OCI-LY1 (cell line): ENCODE results near the gene CDK10.
"Not testable (repeated sequence)": the region's sequence is repeated elsewhere in the genome, so short reads cannot be mapped to it uniquely, and the experiment has no call there.

ENCODE experiments used
- H2AFZ ChIP-seq: fragments of 200-600 bp; sonication (generic), shearing (Covaris generic); 2 replicates; pipeline ENCODE4 v1.6.0; 2014; ENCODE audit warnings: antibody characterized with exemption, mild to moderate bottlenecking, low read length
- H3F3A ChIP-seq: fragments of 200-600 bp; sonication (generic), shearing (Covaris generic); 2 replicates; pipeline ENCODE4 v1.6.0; 2014; ENCODE audit warnings: mild to moderate bottlenecking, antibody characterized with exemption, low read length, moderate library complexity; ENCODE audit not compliant: insufficient read depth
- H3K27ac ChIP-seq: fragments of 200-600 bp; sonication (generic); 2 replicates; pipeline ENCODE4 v1.5.1; 2014; ENCODE audit warnings: low read length, mixed run types, mild to moderate bottlenecking, low read depth; ENCODE audit not compliant: poor library complexity, severe bottlenecking
- H3K27me3 ChIP-seq: fragments of 200-600 bp; sonication (generic); 2 replicates; pipeline ENCODE4 v1.6.0; 2014; ENCODE audit warnings: antibody characterized with exemption, mild to moderate bottlenecking, low read length, moderate library complexity; ENCODE audit not compliant: insufficient read depth
- H3K36me3 ChIP-seq: fragments of 200-600 bp; sonication (generic); 2 replicates; pipeline ENCODE4 v1.6.1; 2014; ENCODE audit warnings: mild to moderate bottlenecking, antibody characterized with exemption, low read length, moderate library complexity, mixed read lengths; ENCODE audit not compliant: insufficient read depth
- H3K4me1 ChIP-seq: fragments of 200-600 bp; sonication (generic); 2 replicates; pipeline ENCODE4 v1.5.1; 2014; ENCODE audit warnings: mild to moderate bottlenecking, low read length, moderate library complexity; ENCODE audit not compliant: insufficient read depth, severe bottlenecking
- H3K4me2 ChIP-seq: fragments of 200-600 bp; sonication (generic), shearing (Covaris generic); 2 replicates; pipeline ENCODE4 v1.6.1; 2014; ENCODE audit warnings: low read length
- H3K4me3 ChIP-seq: fragments of 200-600 bp; sonication (generic); 2 replicates; pipeline ENCODE4 v1.5.1; 2014; ENCODE audit warnings: low read length, low read depth, mild to moderate bottlenecking, mixed read lengths; ENCODE audit not compliant: poor library complexity, severe bottlenecking
- H3K79me2 ChIP-seq: fragments of 200-600 bp; shearing (Covaris generic); 2 replicates; pipeline ENCODE4 v1.6.1; 2016; ENCODE audit warnings: mixed run types, low read length, mixed read lengths; ENCODE audit not compliant: insufficient read depth
- H3K9ac ChIP-seq: fragments of 200-600 bp; sonication (generic), shearing (Covaris generic); 2 replicates; pipeline ENCODE4 v1.6.1; 2014; ENCODE audit warnings: mild to moderate bottlenecking, low read length, mixed read lengths
- H3K9me2 ChIP-seq: fragments of 200-600 bp; sonication (generic), shearing (Covaris generic); 2 replicates; pipeline ENCODE4 v1.6.1; 2014; ENCODE audit warnings: low read depth, mild to moderate bottlenecking, low read length, mixed read lengths
- H3K9me3 ChIP-seq: fragments of 200-600 bp; shearing (Covaris generic); 2 replicates; pipeline ENCODE4 v1.6.1; 2014; ENCODE audit warnings: low read length, mixed read lengths
- H4K20me1 ChIP-seq: fragments of 200-600 bp; sonication (generic), shearing (Covaris generic); 2 replicates; pipeline ENCODE4 v1.6.0; 2016; ENCODE audit warnings: mild to moderate bottlenecking, low read length; ENCODE audit not compliant: insufficient read depth
- CTCF ChIP-seq: fragments of 200-600 bp; sonication (generic), shearing (Covaris generic); IDR thresholded peaks from 2 replicates; pipeline ENCODE4 v1.5.1; 2017; ENCODE audit warnings: mild to moderate bottlenecking, antibody characterized with exemption, low read length, moderate library complexity, mixed read lengths
- EZH2 ChIP-seq: fragments of 200-600 bp; sonication (generic), shearing (Covaris generic); IDR thresholded peaks from 2 replicates; pipeline ENCODE4 v1.8.0; 2017; ENCODE audit warnings: borderline replicate concordance, mixed run types, mild to moderate bottlenecking, antibody characterized with exemption, low read length, moderate library complexity, mixed read lengths

Gene CDK10

GRCh38 chr16:89667000-89667399 is 19.5 kb upstream of the CDK10 start:
- not testable (repeated sequence) for H3K27ac ChIP-seq, H3K4me1 ChIP-seq, H3K9me3 ChIP-seq, H4K20me1 ChIP-seq, H3K27me3 ChIP-seq, H3K79me2 ChIP-seq, H3K4me2 ChIP-seq, H3K9me2 ChIP-seq, H2AFZ ChIP-seq, H3F3A ChIP-seq, H3K9ac ChIP-seq, H3K4me3 ChIP-seq
- TF ChIP-seq CTCF: peak; percentile 34; the same call in 1 of the 2 replicates
- H3K36me3 ChIP-seq: peaks cover 41% of the 10 kb centered on the region

- no peak overlapping the region for H3K4me2 ChIP-seq
- no peak overlapping the region for H2AFZ ChIP-seq
- H3K9ac ChIP-seq: no peak overlapping the region
- H3K4me3 ChIP-seq: no peak overlapping the region
- TF ChIP-seq EZH2 (no peak), CTCF (no peak)
- H3K27ac ChIP-seq: no peak overlapping the region
- H3K9me2 ChIP-seq: no peaks in the 10 kb centered on the region
- H3K9me3 ChIP-seq: 0 out of 2 replicates have a peak, but pooled peaks cover 8% of the 10 kb centered on the region
- H3K79me2 ChIP-seq: no peaks in the 10 kb centered on the region
- peaks cover 35% of the 10 kb centered on the region for H3K36me3 ChIP-seq
- no peaks in the 10 kb centered on the region for H3K4me1 ChIP-seq
- H3F3A ChIP-seq: no peaks in the 10 kb centered on the region
- H4K20me1 ChIP-seq: no peaks in the 10 kb centered on the region
- H3K27me3 ChIP-seq: no peaks in the 10 kb centered on the region
Observed at GRCh38 chr16:89667633-89668032, 18.9 kb upstream of the CDK10 start.

DNA sequence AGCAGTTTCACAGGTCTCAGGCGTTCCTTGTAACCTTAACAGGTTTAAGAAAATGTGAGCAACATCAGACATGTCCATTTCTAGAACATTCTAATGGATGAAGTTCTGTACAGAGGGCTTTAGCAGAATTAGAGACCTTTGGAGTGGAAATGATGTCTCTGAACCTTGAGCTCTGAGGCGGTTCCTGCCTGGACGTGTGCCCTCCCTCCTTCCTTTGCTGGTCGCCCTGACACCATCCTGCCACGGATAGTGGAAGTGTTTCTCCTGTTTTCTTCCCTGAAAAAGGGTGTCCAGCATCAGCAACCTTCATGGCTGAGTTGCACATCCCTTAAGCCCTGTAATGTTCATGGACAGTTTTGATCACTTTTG is 17.7 kb upstream of the CDK10 start:
- H3K9me2 ChIP-seq: no peaks in the 10 kb centered on the region
- H3K27ac ChIP-seq: no peak overlapping the region
- no peak overlapping the region for H2AFZ ChIP-seq
- H3K4me3 ChIP-seq: no peak overlapping the region
- H3K79me2 ChIP-seq: no peaks in the 10 kb centered on the region
- 0 out of 2 replicates have a peak, but pooled peaks cover 13% of the 10 kb centered on the region for H3K9me3 ChIP-seq
- peaks cover 23% of the 10 kb centered on the region for H3K36me3 ChIP-seq
- H3F3A ChIP-seq: no peaks in the 10 kb centered on the region
- no peaks in the 10 kb centered on the region for H4K20me1 ChIP-seq
- H3K4me2 ChIP-seq: no peak overlapping the region
- H3K9ac ChIP-seq: no peak overlapping the region
- TF ChIP-seq CTCF: no peak
- TF ChIP-seq EZH2: no peak
- no peaks in the 10 kb centered on the region for H3K27me3 ChIP-seq
- H3K4me1 ChIP-seq: no peaks in the 10 kb centered on the region
